Posterior vena cava (tissue), 2 donors: Measurements from ENCODE around the gene JAG1. TPM values are rescaled to one million over a fixed set of nuclear protein-coding genes. Genes with fewer than 3 reads are reported as not detected.

ENCODE experiments used
- DNase-seq: peaks from one replicate; pipeline ENCODE4 v3.0.0-alpha.2; 2020; ENCODE audit warnings: low spot score
- intact Hi-C, 2 donors: fragments of 100-400 bp; cut with DNase I; formaldehyde crosslinking; loops; one replicate each; pipeline versions ENCODE4 v1.14.1 to v1.14.2; 2022 to 2023
- total RNA-seq, 2 donors: library from RNA; stranded (reverse); fragmentation: NEBNext Ultra II Directional; extraction: Animal tissue kit (Norgen Biotek cat#: 25700); gene quantifications; one replicate each; pipeline ENCODE4 v1.2.1, GENCODE V29; 2021
- donor health status: DM: yes; HTN: yes; CAD: no.
- donor health status: DM: yes; HTN: yes; CAD: no.

Gene JAG1
- total RNA-seq, 2 donors from 2014 or later, result 68.5 to 84.2 TPM

GRCh38 chr20:10705801-10706459, 32.1 kb upstream of the JAG1 start:
- intact Hi-C loops, result no loop called here
- DNase-seq, result no peak

- intact Hi-C loops, result no loop called here
- DNase-seq, result no peak
Measured at GRCh38 chr20:10701607-10702006, 27.8 kb upstream of the JAG1 start.

GRCh38 chr20:10699941-10700340, 26.1 kb upstream of the JAG1 start:
- DNase-seq, result no peak
- intact Hi-C loops, result no loop called here

- intact Hi-C loops, result no loop called here
- DNase-seq, result no peak
Measured at GRCh38 chr20:10699489-10699888, 25.7 kb upstream of the JAG1 start.

GRCh38 chr20:10696650-10697049, 22.9 kb upstream of the JAG1 start:
- intact Hi-C loops, result no loop called here

GRCh38 chr20:10689385-10689784, 15.6 kb upstream of the JAG1 start:
- DNase-seq, result no peak

More at GRCh38 chr20:10696650-10697049, 22.9 kb upstream of the JAG1 start:
- DNase-seq, result no peak

GRCh38 chr20:10687895-10688294, 14.1 kb upstream of the JAG1 start:
- no peak for DNase-seq
- intact Hi-C loops, result no loop called here

More at GRCh38 chr20:10689385-10689784, 15.6 kb upstream of the JAG1 start:
- intact Hi-C loops, result no loop called here

- DNase-seq, result no peak
- intact Hi-C loops, result no loop called here
Measured at GRCh38 chr20:10686356-10687133, 12.7 kb upstream of the JAG1 start.

GRCh38 chr20:10683537-10683936, 9.7 kb upstream of the JAG1 start:
- intact Hi-C loops, result no loop called here
- DNase-seq, result no peak

- no peak for DNase-seq
- intact Hi-C loops, result no loop called here
Measured at GRCh38 chr20:10682939-10683338, 9.1 kb upstream of the JAG1 start.

GRCh38 chr20:10681494-10681893, 7.7 kb upstream of the JAG1 start:
- intact Hi-C loops, result no loop called here
- no peak for DNase-seq

GRCh38 chr20:10680571-10680970, 6.8 kb upstream of the JAG1 start:
- intact Hi-C loops, result no loop called here
- DNase-seq, result no peak

GRCh38 chr20:10679269-10679668, 5.5 kb upstream of the JAG1 start:
- intact Hi-C loops, result no loop called here
- no peak for DNase-seq

- intact Hi-C loops, result no loop called here
- DNase-seq, result no peak
Measured at GRCh38 chr20:10676518-10676917, 2.7 kb upstream of the JAG1 start.

GRCh38 chr20:10675450-10675848, 1.6 kb upstream of the JAG1 start:
- intact Hi-C loops, result no loop called here

GRCh38 chr20:10674684-10675449, 1.1 kb upstream of the JAG1 start:
- peak; percentile 94 for DNase-seq
- intact Hi-C loops, result loop anchor here in 1 of 2 donors (5.0 kb wide), 1 partner anchor 597 kb away; no protein-coding TSS in a partner anchor

More at GRCh38 chr20:10675450-10675848, 1.6 kb upstream of the JAG1 start:
- DNase-seq, result no peak

- DNase-seq, result peak; percentile 83
- intact Hi-C loops, result loop anchor here in 1 of 2 donors (5.0 kb wide), 1 partner anchor 599 kb away; no protein-coding TSS in a partner anchor
Measured at GRCh38 chr20:10673176-10673841, 490 bp downstream of the JAG1 start.

- peak; percentile 89 for DNase-seq
- intact Hi-C loops, result loop anchor here in 1 of 2 donors (5.0 kb wide), 1 partner anchor 600 kb away; no protein-coding TSS in a partner anchor
Measured at GRCh38 chr20:10672624-10673127, 1.1 kb downstream of the JAG1 start.
